Gastrocnemius medialis (tissue), 4 donors: ENCODE data around the gene AK8.

Experiments used
- CTCF ChIP-seq, 5 experiments: fragments of 450-650 bp in 3 of 5; fragments of 200-600 bp in 2 of 5; sonication (generic) in 2 of 5; IDR thresholded peaks in 4 of 5; conservative IDR thresholded peaks in 1 of 5; 1 replicate in 4 of 5; 2 replicates in 1 of 5; pipeline ENCODE4 v1.5.1; 2016 to 2019; ENCODE audit warnings: antibody characterized with exemption in 5 of 5, mild to moderate bottlenecking in 3 of 5, moderate library complexity in 3 of 5
- POLR2A ChIP-seq, 2 donors: fragments of 450-650 bp; IDR thresholded peaks; one replicate each; pipeline ENCODE4 v1.6.1; 2017; ENCODE audit warnings: antibody characterized with exemption in 2 of 2, mild to moderate bottlenecking in 2 of 2, moderate library complexity in 2 of 2

- TF ChIP-seq CTCF (IDR thresholded peaks at IDR 0.05 in 4 of 5, conservative IDR thresholded peaks at IDR 0.05 in 1 of 5) (no peak), POLR2A (IDR thresholded peaks at IDR 0.05) (no peak)
Observed at GRCh38 chr9:132728071-132728470, 150.0 kb downstream of the AK8 start.
